H1 (cell line): Measurements from ENCODE around the gene ANKRD65. TPM values are rescaled to one million over a fixed set of nuclear protein-coding genes. Genes with fewer than 3 reads are reported as not detected.

Experiments
- CTCF ChIA-PET: fragments of 300-600 bp; sonication (Branson Sonifier 250); formaldehyde crosslinking; loops from one replicate; lab custom pipeline; 2021; ENCODE audit not compliant: partially characterized antibody; lab: Charles Lee
- POLR2A ChIA-PET: fragments of 300-600 bp; sonication (Branson Sonifier 250); formaldehyde crosslinking; loops from one replicate; lab custom pipeline; 2021; ENCODE audit warnings: inconsistent platforms; ENCODE audit not compliant: partially characterized antibody; lab: Charles Lee
- DNase-seq, 2 experiments: peaks; one replicate each; pipeline versions ENCODE4 v3.0.0 to v3.0.0-alpha.2; 2010 to 2022; ENCODE audit warnings: low spot score in 2 of 2, low read depth in 1 of 2, mixed read lengths in 1 of 2
- FAIRE-seq: peaks from 2 replicates; lab custom pipeline; 2011; peaks lifted over from hg19 to GRCh38; lab: Jason Lieb, UNC
- H2AFZ ChIP-seq: 2 replicates; pipeline ENCODE4 v1.8.1; 2012; ENCODE audit warnings: low read length, inconsistent platforms
- H2AK5ac ChIP-seq: 2 replicates; pipeline ENCODE4 v1.6.1; 2013; ENCODE audit warnings: low read depth, low read length
- H2BK120ac ChIP-seq: replicated peaks from 2 replicates; pipeline ENCODE3; 2013; ENCODE audit warnings: low read depth, low read length, inconsistent platforms
- H2BK12ac ChIP-seq: 2 replicates; pipeline ENCODE4 v1.6.1; 2013; ENCODE audit warnings: low read depth, low read length
- H2BK15ac ChIP-seq: 2 replicates; pipeline ENCODE4 v1.6.1; 2013; ENCODE audit warnings: low read length
- H2BK20ac ChIP-seq: 2 replicates; pipeline ENCODE4 v1.6.1; 2013; ENCODE audit warnings: low read length
- H2BK5ac ChIP-seq: 2 replicates; pipeline ENCODE4 v1.6.1; 2013; ENCODE audit warnings: low read depth, low read length
- H3K14ac ChIP-seq: 2 replicates; pipeline ENCODE4 v1.6.1; 2013; ENCODE audit warnings: inconsistent platforms; ENCODE audit not compliant: insufficient read length
- H3K18ac ChIP-seq: 2 replicates; pipeline ENCODE4 v1.6.1; 2013; ENCODE audit warnings: low read length; ENCODE audit errors: extremely low read depth
- H3K23ac ChIP-seq: 2 replicates; pipeline ENCODE4 v1.6.1; 2013; ENCODE audit warnings: inconsistent platforms; ENCODE audit not compliant: insufficient read length
- H3K23me2 ChIP-seq: 2 replicates; pipeline ENCODE4 v1.6.1; 2013; ENCODE audit warnings: low read depth, low read length
- H3K27ac ChIP-seq: 2 replicates; pipeline ENCODE4 v1.6.1; 2011; ENCODE audit warnings: low read depth, low read length, inconsistent platforms
- H3K27me3 ChIP-seq, 4 experiments: replicated peaks in 1 of 4; 1 replicate in 1 of 4; 2 replicates in 3 of 4; pipeline versions ENCODE4 v1.6.1 to v1.8.1; 2011 to 2013; ENCODE audit warnings: low read length in 3 of 4, mild to moderate bottlenecking in 3 of 4, inconsistent platforms in 2 of 4, mixed read lengths in 2 of 4, moderate library complexity in 1 of 4; ENCODE audit not compliant: control insufficient read depth in 3 of 4, insufficient read depth in 3 of 4; ENCODE audit errors: extremely low read depth in 1 of 4
- H3K36me3 ChIP-seq, 4 experiments: 2 replicates each; pipeline versions ENCODE4 v1.6.1 to v1.8.1; 2011 to 2013; ENCODE audit warnings: mild to moderate bottlenecking in 4 of 4, low read length in 3 of 4, moderate library complexity in 2 of 4, control low read depth in 1 of 4, inconsistent platforms in 1 of 4; ENCODE audit not compliant: insufficient read depth in 4 of 4, control insufficient read depth in 2 of 4
- H3K4ac ChIP-seq: replicated peaks from 2 replicates; pipeline ENCODE3; 2013; ENCODE audit warnings: low read length, low read depth, mixed read lengths, inconsistent platforms; ENCODE audit not compliant: insufficient read length
- H3K4me1 ChIP-seq, 4 experiments: replicated peaks in 1 of 4; 1 replicate in 1 of 4; 2 replicates in 3 of 4; pipeline versions ENCODE4 v1.6.1 to v1.8.1; 2011 to 2013; ENCODE audit warnings: low read length in 3 of 4, inconsistent platforms in 2 of 4, mixed read lengths in 1 of 4; ENCODE audit not compliant: insufficient read depth in 4 of 4, control insufficient read depth in 3 of 4
- H3K4me2 ChIP-seq, 2 experiments: 2 replicates each; pipeline versions ENCODE4 v1.6.1 to v1.8.1; 2011 to 2013; ENCODE audit warnings: low read depth in 2 of 2, low read length in 2 of 2, control low read depth in 1 of 2, inconsistent platforms in 1 of 2, mild to moderate bottlenecking in 1 of 2; ENCODE audit not compliant: insufficient read depth in 1 of 2
- H3K4me3 ChIP-seq, 4 experiments: fragments of 200-600, 300-600 bp in 1 of 4; sonication (generic), shearing (Covaris generic), sonication (Bioruptor Twin) in 1 of 4; 2 replicates each; pipeline versions ENCODE4 v1.5.1 to v1.8.1; 2011 to 2016; ENCODE audit warnings: low read length in 4 of 4, low read depth in 3 of 4, control low read depth in 2 of 4, inconsistent platforms in 2 of 4, mild to moderate bottlenecking in 2 of 4, mixed read lengths in 1 of 4, moderate library complexity in 1 of 4; ENCODE audit not compliant: insufficient read depth in 2 of 4; ENCODE audit errors: extremely low read depth in 1 of 4
- H3K56ac ChIP-seq: replicated peaks from 2 replicates; pipeline ENCODE3; 2013; ENCODE audit warnings: low read depth, mild to moderate bottlenecking, mixed read lengths, low read length, inconsistent platforms; ENCODE audit not compliant: insufficient read length
- H3K79me1 ChIP-seq: 2 replicates; pipeline ENCODE4 v1.6.1; 2013; ENCODE audit warnings: low read depth, low read length, control low read depth
- H3K79me2 ChIP-seq, 2 experiments: 2 replicates each; pipeline versions ENCODE4 v1.6.1 to v1.8.1; 2012 to 2013; ENCODE audit warnings: low read length in 2 of 2, mild to moderate bottlenecking in 2 of 2, inconsistent platforms in 1 of 2; ENCODE audit not compliant: insufficient read depth in 2 of 2, control insufficient read depth in 1 of 2
- H3K9ac ChIP-seq, 4 experiments: replicated peaks in 1 of 4; 1 replicate in 1 of 4; 2 replicates in 3 of 4; pipeline versions ENCODE4 v1.6.1 to v1.8.1; 2011 to 2013; ENCODE audit warnings: low read depth in 3 of 4, low read length in 3 of 4, control low read depth in 2 of 4, mild to moderate bottlenecking in 2 of 4, moderate library complexity in 2 of 4, inconsistent platforms in 1 of 4; ENCODE audit errors: extremely low read depth in 1 of 4
- H3K9me3 ChIP-seq, 2 experiments: 2 replicates each; pipeline versions ENCODE4 v1.6.1 to v1.8.1; 2012 to 2013; ENCODE audit warnings: mild to moderate bottlenecking in 2 of 2, moderate library complexity in 2 of 2, control low read depth in 1 of 2, inconsistent platforms in 1 of 2, low read depth in 1 of 2, low read length in 1 of 2, mixed read lengths in 1 of 2; ENCODE audit not compliant: insufficient read depth in 2 of 2
- H4K20me1 ChIP-seq, 2 experiments: replicated peaks in 1 of 2; 2 replicates each; pipeline versions ENCODE3 to v1.8.1; 2011 to 2013; ENCODE audit warnings: inconsistent platforms in 2 of 2, low read length in 2 of 2, mild to moderate bottlenecking in 1 of 2; ENCODE audit not compliant: insufficient read depth in 2 of 2, control insufficient read depth in 1 of 2
- H4K5ac ChIP-seq: 2 replicates; pipeline ENCODE4 v1.6.1; 2013; ENCODE audit warnings: low read length, low read depth, mixed read lengths, inconsistent platforms; ENCODE audit not compliant: insufficient read length
- H4K8ac ChIP-seq: 2 replicates; pipeline ENCODE4 v1.8.0; 2013; ENCODE audit warnings: mild to moderate bottlenecking, moderate library complexity, low read length, inconsistent platforms; ENCODE audit not compliant: insufficient read depth; ENCODE audit errors: extremely low read depth
- H4K91ac ChIP-seq: replicated peaks from 2 replicates; pipeline ENCODE3; 2013; ENCODE audit warnings: low read length, mixed read lengths, inconsistent platforms; ENCODE audit not compliant: insufficient read length
- EZH2 ChIP-seq: fragments of 200-600 bp; sonication (generic); IDR thresholded peaks from 2 replicates; pipeline ENCODE4 v1.7.1; 2012; ENCODE audit warnings: low read depth, mild to moderate bottlenecking, moderate library complexity, low read length, inconsistent platforms; ENCODE audit not compliant: severe bottlenecking
- NRF1 ChIP-seq: IDR thresholded peaks from 2 replicates; pipeline ENCODE4 v1.6.1; 2011; ENCODE audit warnings: mild to moderate bottlenecking, low read depth, low read length, improper control_type of control experiment
- RFX5 ChIP-seq: IDR thresholded peaks from 2 replicates; pipeline ENCODE4 v1.6.1; 2011; ENCODE audit warnings: low read depth, low read length, improper control_type of control experiment, borderline replicate concordance
- WGBS, 2 experiments: shearing (Covaris generic) in 1 of 2; methylation state at CpG; one replicate each; pipeline versions ENCODE4 v1.1.6 to v1.1.7; 2013 to 2015; ENCODE audit warnings: low lambda C conversion rate in 2 of 2, mixed read lengths in 2 of 2, inconsistent platforms in 1 of 2, low coverage in 1 of 2, missing lambda C conversion rate in 1 of 2; ENCODE audit not compliant: insufficient replicate concordance in 2 of 2, insufficient coverage in 1 of 2, insufficient read length in 1 of 2; ENCODE audit errors: extremely low coverage in 1 of 2, missing lambda C conversion rate in 1 of 2; 5-methylcytosine and 5-hydroxymethylcytosine counted together
- polyA plus RNA-seq, 7 experiments: library from polyadenylated mRNA; depleted of rRNA in 3 of 7; stranded (reverse) in 5 of 7; unstranded in 2 of 7; fragments of >200 nt in 5 of 7; fragments of 200-250 nt in 2 of 7; gene quantifications; 1 replicate in 5 of 7; 2 replicates in 1 of 7; 4 replicates in 1 of 7; pipeline versions ENCODE4 v1.2.1 to v1.2.3, GENCODE V29; 2011 to 2013; ENCODE audit warnings: missing spikeins in 2 of 7, mixed read lengths in 2 of 7
- total RNA-seq: library from RNA; stranded (reverse); fragmentation: NEBNext Ultra II Directional; extraction: Animal tissue kit (Norgen Biotek cat#: 25700); gene quantifications from 2 replicates; pipeline ENCODE4 v1.2.1, GENCODE V29; 2021

The ANKRD65 gene
- total and polyA plus RNA-seq, 2 of the 8 experiments (the other 6 are each of a cell fraction or from before 2014, with no cell fraction given): 1.8 to 2.0 TPM

DNA sequence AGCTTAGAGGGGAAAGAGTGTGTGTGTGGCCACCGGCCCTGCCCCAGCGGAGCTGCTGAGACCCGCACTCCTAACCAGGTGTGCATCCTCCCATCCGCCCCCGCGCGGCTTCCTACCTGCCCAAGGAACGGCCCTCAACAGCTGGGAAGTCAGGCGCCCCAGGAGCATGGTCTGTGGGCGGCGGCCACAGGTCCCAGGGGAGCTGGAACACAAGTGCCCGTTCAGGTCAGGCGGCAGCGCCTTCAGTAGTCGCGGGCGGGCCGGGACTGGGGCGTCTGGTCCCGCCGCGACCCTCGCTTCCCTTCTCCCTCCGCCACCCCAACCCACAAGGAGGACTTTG, 46.5 kb downstream of the ANKRD65 start:
- H3K36me3 ChIP-seq: peaks cover 0 to 4% (median 0%) of the 10 kb centered on the region in 4 experiments; a peak in 1 of 8 replicates
- CTCF ChIA-PET: interaction anchor here (0.6 to 4.6 kb wide), 9 partner anchors 12 to 282 kb away, joined by 3 to 17 read pairs (median 5); partner anchors contain the start of gene CCNL2
- no peak overlapping the region for H2AFZ ChIP-seq

More for the DNA sequence above, 46.5 kb downstream of the ANKRD65 start:
- peaks cover 5 to 17% of the 10 kb centered on the region in 2 experiments; a peak in 3 of 4 replicates for H3K79me2 ChIP-seq
- H3K23ac ChIP-seq: no peak overlapping the region
- H3K4me2 ChIP-seq: peak overlapping the region; percentile 77 to 99
- no peak overlapping the region for H2BK15ac ChIP-seq
- H3K23me2 ChIP-seq: peaks cover 7% of the 10 kb centered on the region; the same call in 1 of the 2 replicates
- H4K91ac ChIP-seq: no peak overlapping the region
- H3K14ac ChIP-seq: no peak overlapping the region
- H3K9ac ChIP-seq: peak overlapping the region; percentile 81 to 94 (median 84)
- H4K20me1 ChIP-seq: peaks cover 0 to 8% of the 10 kb centered on the region in 2 experiments
- peaks cover 0 to 12% (median 9%) of the 10 kb centered on the region in 4 experiments; a peak in 5 of 7 replicates for H3K4me1 ChIP-seq
- peak overlapping the region; percentile 44; the same call in 1 of the 2 replicates for H2BK5ac ChIP-seq
- TF ChIP-seq NRF1: no peak
- no peak for TF ChIP-seq EZH2
- TF ChIP-seq RFX5: no peak
- peak overlapping the region; percentile 60; the same call in 1 of the 2 replicates for H3K18ac ChIP-seq
- POLR2A ChIA-PET: interaction anchor here (0.7 to 33.4 kb wide), 13 partner anchors 16 to 73 kb away, joined by 3 to 719 read pairs (median 5); partner anchors contain the start of genes CCNL2, DVL1, MRPL20 and MXRA8
- no peak overlapping the region for H2AK5ac ChIP-seq
- no peaks in the 10 kb centered on the region for H3K9me3 ChIP-seq
- peak overlapping the region; percentile 96 for H4K8ac ChIP-seq
- H4K5ac ChIP-seq: no peak overlapping the region
- WGBS, 2 experiments: 5% methylated on average over 17 of the region's 24 CpGs; no CpG with 5 or more reads in 1 of the 2 experiments
- peak overlapping the region; percentile 62; the same call in 1 of the 2 replicates for H3K27ac ChIP-seq
- H3K79me1 ChIP-seq: peaks cover 3% of the 10 kb centered on the region; the same call in 1 of the 2 replicates
- no peak overlapping the region for H2BK120ac ChIP-seq
- H3K4ac ChIP-seq: no peak overlapping the region
- H2BK20ac ChIP-seq: no peak overlapping the region
- no peak overlapping the region for H2BK12ac ChIP-seq
- H3K4me3 ChIP-seq: peak overlapping the region; percentile 87 to 97 (median 88)
- H3K27me3 ChIP-seq: no peaks in the 10 kb centered on the region
- no peak for DNase-seq
- no peak for FAIRE-seq
- peak overlapping the region; percentile 25 for H3K56ac ChIP-seq
